ENCODE data around the gene ZNF805. TPM values are rescaled to one million over a fixed set of nuclear protein-coding genes. Genes with fewer than 3 reads are reported as not detected.

Gene ZNF805
- total and polyA plus RNA-seq, 2 of the 4 experiments (the other 2 are of a cell fraction), result 3.0 to 32.3 TPM

GRCh38 chr19:57249329-57249728, 8.9 kb downstream of the ZNF805 start:
- no peak overlapping the region for H2BK15ac ChIP-seq (ENCODE audit: low read depth, low read length)
- no peak overlapping the region for H2AK9ac ChIP-seq (replicated peaks; ENCODE audit: low read depth, low read length, poor library complexity)
- peak; percentile 47 for DNase-seq
- H3K18ac ChIP-seq (ENCODE audit: low read depth, low read length), result no peak overlapping the region; the same call in 1 of the 2 replicates
- 0 out of 2 replicates have a peak overlapping the region, but pooled peaks have one; percentile 5 for H4K91ac ChIP-seq (ENCODE audit: insufficient read depth, low read depth, low read length)
- H4K8ac ChIP-seq (ENCODE audit: low read depth in 2 of 2, low read length in 2 of 2), result peak overlapping the region in 1 of 2 experiments; percentile 62; a peak in 1 of 4 replicates
- BruUV-seq (replicated peaks), result no TSS peak
- peak overlapping the region; percentile 43; the same call in 1 of the 2 replicates for H2AK5ac ChIP-seq (ENCODE audit: low read depth, low read length)
- peak; percentile 51 for ATAC-seq (ENCODE audit: low read depth)
- H3K4me1 ChIP-seq (ENCODE audit: control insufficient read depth, insufficient read depth, low read length), result peaks cover 2% of the 10 kb centered on the region
- H2BK20ac ChIP-seq (ENCODE audit: low read depth, low read length), result no peak overlapping the region
- H3K9ac ChIP-seq (ENCODE audit: low read depth, low read length), result no peak overlapping the region
- in situ Hi-C loops (cut with MboI; ENCODE audit: low sequenced_read_pairs) (no loop called here), intact Hi-C loops (cut with micrococcal nuclease) (no loop called here), dilution Hi-C loops (cut with HindIII; ENCODE audit: low sequenced_read_pairs, unreplicated experiment) (no loop called here)
- H3K4me3 ChIP-seq (ENCODE audit: insufficient read depth, low read depth, low read length), result no peak overlapping the region
- H3K23ac ChIP-seq (ENCODE audit: low read depth, low read length), result 0 out of 2 replicates have a peak overlapping the region, but pooled peaks have one; percentile 41
- H4K5ac ChIP-seq (ENCODE audit: low read depth, low read length), result no peak overlapping the region
- no peak overlapping the region for H2AFZ ChIP-seq (replicated peaks; ENCODE audit: low read length, poor library complexity)
- H4K20me1 ChIP-seq (ENCODE audit: insufficient read depth, low read length), result peaks cover 11% of the 10 kb centered on the region; the same call in 1 of the 2 replicates
- POLR2A ChIA-PET (ENCODE audit: unreplicated experiment), result no interaction called here
- 0 out of 2 replicates have a peak overlapping the region, but pooled peaks have one; percentile 65 for H3K14ac ChIP-seq (replicated peaks; ENCODE audit: low read depth, low read length)
- H3K36me3 ChIP-seq (ENCODE audit: control insufficient read depth, insufficient read depth, low read length), result peaks cover 70% of the 10 kb centered on the region
- H3K79me1 ChIP-seq (ENCODE audit: low read depth in 1 of 2, low read length in 2 of 2), result peaks cover 47 to 67% of the 10 kb centered on the region in 2 experiments
- H3K27ac ChIP-seq (ENCODE audit: insufficient read depth, low read length), result no peak overlapping the region
- WGBS, 2 experiments (ENCODE audit: extremely low coverage in 2 of 2, insufficient read length in 1 of 2), result no CpG with 5 or more reads among the region's 1 CpG
- no peaks in the 10 kb centered on the region; the same call in 1 of the 2 replicates for H3K9me3 ChIP-seq (ENCODE audit: control insufficient read depth, insufficient read depth, low read length)
- peak overlapping the region; percentile 19; the same call in 1 of the 2 replicates for H3K4me2 ChIP-seq (ENCODE audit: low read depth, low read length)
- CTCF ChIA-PET, result no interaction called here
- TF ChIP-seq CTCF (conservative IDR thresholded peaks at IDR 0.05; ENCODE audit: low read depth, low read length), result no peak
- TF ChIP-seq RCOR1 (IDR thresholded peaks at IDR 0.05; ENCODE audit: insufficient replicate concordance, low read length), result no peak
- no peak for TF ChIP-seq RAD21 (IDR thresholded peaks at IDR 0.05; ENCODE audit: low read length)
- no peak for TF ChIP-seq USF2 (IDR thresholded peaks at IDR 0.05; ENCODE audit: low read depth, low read length)
- TF ChIP-seq MAZ (IDR thresholded peaks at IDR 0.05; ENCODE audit: borderline replicate concordance, low read depth, low read length), result no peak
- TF ChIP-seq BHLHE40 (IDR thresholded peaks at IDR 0.05; ENCODE audit: low read depth, low read length), result no peak
- TF ChIP-seq SMC3 (IDR thresholded peaks at IDR 0.05; ENCODE audit: low read depth, low read length), result no peak
- TF ChIP-seq NFE2L2 (IDR thresholded peaks at IDR 0.05; ENCODE audit: low read depth, low read length), result no peak
- no peak for TF ChIP-seq RFX5 (IDR thresholded peaks at IDR 0.05; ENCODE audit: low read depth, low read length)
- no peak for TF ChIP-seq MAFK (IDR thresholded peaks at IDR 0.05; ENCODE audit: low read depth, low read length)
- no peak for TF ChIP-seq MXI1 (IDR thresholded peaks at IDR 0.05; ENCODE audit: borderline replicate concordance, low read depth, low read length)
- TF ChIP-seq FOS (IDR thresholded peaks at IDR 0.05; ENCODE audit: low read depth, low read length), result no peak
- no peak for TF ChIP-seq CHD1 (IDR thresholded peaks at IDR 0.05; ENCODE audit: low read depth, low read length)
- no peak for TF ChIP-seq CEBPB (IDR thresholded peaks at IDR 0.05; ENCODE audit: low read depth, low read length)
- no peak for TF ChIP-seq POLR2A (IDR thresholded peaks at IDR 0.05; ENCODE audit: low read depth, low read length)
- no peak for TF ChIP-seq ELK1 (IDR thresholded peaks at IDR 0.05; ENCODE audit: borderline replicate concordance, low read depth, low read length)
- H3K27me3 ChIP-seq (ENCODE audit: control insufficient read depth, insufficient read depth, low read length), result no peaks in the 10 kb centered on the region
- H3K56ac ChIP-seq (ENCODE audit: extremely low read depth, insufficient read depth, low read length), result no peak overlapping the region
- peak overlapping the region; percentile 57 for H3K4ac ChIP-seq (ENCODE audit: low read depth, low read length)
- peak overlapping the region; percentile 50 for H2BK5ac ChIP-seq (ENCODE audit: low read depth, low read length, poor library complexity, severe bottlenecking)
- peaks cover 7% of the 10 kb centered on the region; the same call in 1 of the 2 replicates for H3K9me1 ChIP-seq (ENCODE audit: insufficient read depth, low read length)
- no peak overlapping the region for H2BK120ac ChIP-seq (ENCODE audit: low read depth, low read length)
